Measurements from ENCODE around the gene WDR70. TPM values are rescaled to one million over a fixed set of nuclear protein-coding genes. Genes with fewer than 3 reads are reported as not detected.

Gene WDR70
- total RNA-seq, 1 donor from 2014 or later: 43.0 TPM

- H3K9me3 Mint-ChIP-seq (ENCODE audit: low read depth): peaks cover under 1% of the 10 kb centered on the region
- H3K27me3 Mint-ChIP-seq: no peaks in the 10 kb centered on the region
- peaks cover under 1% of the 10 kb centered on the region for H3K36me3 Mint-ChIP-seq (ENCODE audit: insufficient read depth)
- no peak for TF ChIP-seq CTCF (IDR thresholded peaks at IDR 0.05; ENCODE audit: unreplicated experiment)
- no peak for DNase-seq (ENCODE audit: low spot score, unreplicated experiment)
- no peaks in the 10 kb centered on the region for H3K4me1 Mint-ChIP-seq (ENCODE audit: low read depth)
- H3K4me3 Mint-ChIP-seq (ENCODE audit: low read depth): no peak overlapping the region
- H3K27ac Mint-ChIP-seq: no peak overlapping the region
Observed at GRCh38 chr5:37769840-37770239, 390.7 kb downstream of the WDR70 start.

- Mint-ChIP-seq H3K36me3 (ENCODE audit: insufficient read depth) (peaks cover 3% of the 10 kb centered on the region), H3K27ac (no peak overlapping the region), H3K9me3 (ENCODE audit: low read depth) (peaks cover 4% of the 10 kb centered on the region), H3K4me3 (ENCODE audit: low read depth) (no peak overlapping the region), H3K4me1 (ENCODE audit: low read depth) (no peaks in the 10 kb centered on the region), H3K27me3 (no peaks in the 10 kb centered on the region)
- DNase-seq (ENCODE audit: low spot score, unreplicated experiment): no peak
- TF ChIP-seq CTCF (IDR thresholded peaks at IDR 0.05; ENCODE audit: unreplicated experiment): no peak
Observed at GRCh38 chr5:37770786-37771185, 391.7 kb downstream of the WDR70 start.

GRCh38 chr5:37771203-37771611 lies 392.1 kb downstream of the WDR70 start:
- H3K4me3 Mint-ChIP-seq (ENCODE audit: low read depth): no peak overlapping the region
- DNase-seq (ENCODE audit: low spot score, unreplicated experiment): no peak
- no peak overlapping the region for H3K27ac Mint-ChIP-seq
- no peaks in the 10 kb centered on the region for H3K4me1 Mint-ChIP-seq (ENCODE audit: low read depth)
- H3K9me3 Mint-ChIP-seq (ENCODE audit: low read depth): peaks cover 4% of the 10 kb centered on the region
- no peaks in the 10 kb centered on the region for H3K27me3 Mint-ChIP-seq
- peaks cover 3% of the 10 kb centered on the region for H3K36me3 Mint-ChIP-seq (ENCODE audit: insufficient read depth)
- TF ChIP-seq CTCF (IDR thresholded peaks at IDR 0.05; ENCODE audit: unreplicated experiment): no peak

GRCh38 chr5:37771731-37772130 lies 392.6 kb downstream of the WDR70 start:
- no peak overlapping the region for H3K27ac Mint-ChIP-seq
- no peak overlapping the region for H3K4me3 Mint-ChIP-seq (ENCODE audit: low read depth)
- peaks cover 3% of the 10 kb centered on the region for H3K36me3 Mint-ChIP-seq (ENCODE audit: insufficient read depth)
- no peaks in the 10 kb centered on the region for H3K4me1 Mint-ChIP-seq (ENCODE audit: low read depth)
- no peak for DNase-seq (ENCODE audit: low spot score, unreplicated experiment)
- no peaks in the 10 kb centered on the region for H3K27me3 Mint-ChIP-seq
- peaks cover 4% of the 10 kb centered on the region for H3K9me3 Mint-ChIP-seq (ENCODE audit: low read depth)
- no peak for TF ChIP-seq CTCF (IDR thresholded peaks at IDR 0.05; ENCODE audit: unreplicated experiment)

GRCh38 chr5:37772255-37772654 lies 393.1 kb downstream of the WDR70 start:
- no peak for TF ChIP-seq CTCF (IDR thresholded peaks at IDR 0.05; ENCODE audit: unreplicated experiment)
- Mint-ChIP-seq H3K4me3 (ENCODE audit: low read depth) (no peak overlapping the region), H3K27ac (no peak overlapping the region), H3K36me3 (ENCODE audit: insufficient read depth) (peaks cover 3% of the 10 kb centered on the region), H3K27me3 (no peaks in the 10 kb centered on the region), H3K4me1 (ENCODE audit: low read depth) (no peaks in the 10 kb centered on the region), H3K9me3 (ENCODE audit: low read depth) (peaks cover 4% of the 10 kb centered on the region)
- DNase-seq (ENCODE audit: low spot score, unreplicated experiment): no peak
